ENCODE data around the gene NEK2.
A peak's percentile ranks its signal among the peaks of the same experiment; 100 is the strongest.

DNA sequence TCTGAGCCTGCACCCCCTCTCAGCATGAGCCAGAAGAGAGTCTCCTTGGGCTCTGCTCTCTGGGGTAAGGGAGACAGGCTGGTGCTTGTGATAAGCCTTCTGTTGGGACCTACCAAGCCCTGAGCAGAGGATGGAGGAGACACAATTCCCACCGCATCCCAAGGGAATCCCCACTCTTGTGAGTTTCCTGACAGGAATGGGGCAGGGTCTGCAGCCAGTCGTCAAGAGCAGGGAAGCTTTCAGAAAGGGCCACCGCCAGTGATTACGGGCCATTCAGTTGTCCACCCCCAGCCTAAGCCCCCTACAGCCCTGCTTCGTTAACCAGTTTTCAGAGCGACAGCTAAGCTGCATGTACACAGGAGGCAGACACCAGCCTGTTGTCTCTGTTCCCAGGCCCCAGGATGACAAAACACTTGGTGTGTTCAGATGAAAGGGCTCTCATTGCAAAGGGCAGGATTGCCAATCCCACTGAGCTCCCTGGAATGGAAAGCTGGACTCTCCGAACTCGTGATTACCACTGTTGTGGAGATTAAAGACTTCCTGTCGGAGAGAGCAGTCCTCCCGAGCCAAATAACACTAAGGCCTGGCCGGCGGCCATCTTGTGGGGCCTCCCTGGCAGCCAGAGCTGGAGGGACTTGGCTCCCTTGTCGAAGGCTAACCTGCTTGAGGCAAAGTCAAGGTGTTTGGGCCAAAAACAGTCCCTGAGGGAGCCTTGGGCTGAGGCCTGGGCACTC, 59.0 kb downstream of the NEK2 start:
- TF ChIP-seq, protein P1, sequence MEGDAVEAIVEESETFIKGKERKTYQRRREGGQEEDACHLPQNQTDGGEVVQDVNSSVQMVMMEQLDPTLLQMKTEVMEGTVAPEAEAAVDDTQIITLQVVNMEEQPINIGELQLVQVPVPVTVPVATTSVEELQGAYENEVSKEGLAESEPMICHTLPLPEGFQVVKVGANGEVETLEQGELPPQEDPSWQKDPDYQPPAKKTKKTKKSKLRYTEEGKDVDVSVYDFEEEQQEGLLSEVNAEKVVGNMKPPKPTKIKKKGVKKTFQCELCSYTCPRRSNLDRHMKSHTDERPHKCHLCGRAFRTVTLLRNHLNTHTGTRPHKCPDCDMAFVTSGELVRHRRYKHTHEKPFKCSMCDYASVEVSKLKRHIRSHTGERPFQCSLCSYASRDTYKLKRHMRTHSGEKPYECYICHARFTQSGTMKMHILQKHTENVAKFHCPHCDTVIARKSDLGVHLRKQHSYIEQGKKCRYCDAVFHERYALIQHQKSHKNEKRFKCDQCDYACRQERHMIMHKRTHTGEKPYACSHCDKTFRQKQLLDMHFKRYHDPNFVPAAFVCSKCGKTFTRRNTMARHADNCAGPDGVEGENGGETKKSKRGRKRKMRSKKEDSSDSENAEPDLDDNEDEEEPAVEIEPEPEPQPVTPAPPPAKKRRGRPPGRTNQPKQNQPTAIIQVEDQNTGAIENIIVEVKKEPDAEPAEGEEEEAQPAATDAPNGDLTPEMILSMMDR (IDR thresholded peaks at IDR 0.05): no peak
- TF ChIP-seq POLR2A (IDR thresholded peaks at IDR 0.05) (no peak), POLR2AphosphoS5 (IDR thresholded peaks at IDR 0.05; ENCODE audit: insufficient read depth in 1 of 2, low read depth in 1 of 2) (peak in 1 of 2 donors; percentile 31)
